ENCODE results near the gene MUC2. TPM values are rescaled to one million over a fixed set of nuclear protein-coding genes. Genes with fewer than 3 reads are reported as not detected.

MUC2 gene
- total RNA-seq, 2 donors from 2014 or later = under 0.01 TPM; not detected in 1

GRCh38 chr11:1041471-1041870 is 33.2 kb upstream of the MUC2 start:
- Histone ChIP-seq H3K27me3 (no peaks in the 10 kb centered on the region), H3K9me3 (no peaks in the 10 kb centered on the region), H3K36me3 (replicated peaks in 1 of 2; ENCODE audit: insufficient read depth in 1 of 2, low read depth in 2 of 2) (no peaks in the 10 kb centered on the region), H3K4me3 (no peak overlapping the region), H3K27ac (peak overlapping the region; percentile 77 to 87 (median 86)), H3K4me1 (peaks cover 64% of the 10 kb centered on the region)
- intact Hi-C loops (cut with DNase I) = no loop called here
- DNase-seq (peak in 3 of 4 donors; percentile 21 to 85 (median 45)), ATAC-seq (peak; percentile 13)
- 36% methylated on average over 8 of the region's 9 CpGs; no CpG with 5 or more reads in 1 of the 2 donors for WGBS, 2 donors
- TF ChIP-seq POLR2A (IDR thresholded peaks at IDR 0.05) (no peak), CTCF (IDR thresholded peaks at IDR 0.05) (no peak)

- intact Hi-C loops (cut with DNase I) = no loop called here
- Histone ChIP-seq H3K27me3 (no peaks in the 10 kb centered on the region), H3K9me3 (no peaks in the 10 kb centered on the region), H3K4me1 (peaks cover 58% of the 10 kb centered on the region), H3K4me3 (no peak overlapping the region), H3K36me3 (replicated peaks in 1 of 2; ENCODE audit: insufficient read depth in 1 of 2, low read depth in 2 of 2) (no peaks in the 10 kb centered on the region), H3K27ac (peak overlapping the region; percentile 77 to 87 (median 86))
- peak; percentile 70 to 88 (median 84) for DNase-seq
- WGBS, 2 donors = 6 to 22% methylated on average over 10 to 18 of the region's 18 CpGs
- peak; percentile 57 for ATAC-seq
- TF ChIP-seq CTCF (IDR thresholded peaks at IDR 0.05) = peak in 2 of 7 experiments; percentile 17 to 34
- peak in 2 of 3 donors; percentile 26 to 45 for TF ChIP-seq POLR2A (IDR thresholded peaks at IDR 0.05)
Measured at GRCh38 chr11:1041936-1042608, 32.6 kb upstream of the MUC2 start.

- Histone ChIP-seq H3K4me1 (peaks cover 52% of the 10 kb centered on the region), H3K27ac (peak overlapping the region; percentile 77 to 87 (median 86)), H3K9me3 (no peaks in the 10 kb centered on the region), H3K4me3 (no peak overlapping the region), H3K36me3 (replicated peaks in 1 of 2; ENCODE audit: insufficient read depth in 1 of 2, low read depth in 2 of 2) (no peaks in the 10 kb centered on the region), H3K27me3 (no peaks in the 10 kb centered on the region)
- 82 to 86% methylated on average over 11 to 19 of the region's 26 CpGs for WGBS, 2 donors
- ATAC-seq (no peak), DNase-seq (peak in 2 of 4 donors; percentile 11 to 16)
- intact Hi-C loops (cut with DNase I) = no loop called here
- TF ChIP-seq POLR2A (IDR thresholded peaks at IDR 0.05) (no peak), CTCF (IDR thresholded peaks at IDR 0.05) (no peak)
Measured at GRCh38 chr11:1042626-1043562, 31.8 kb upstream of the MUC2 start.

GRCh38 chr11:1043563-1044096 is 31.0 kb upstream of the MUC2 start:
- DNase-seq (peak in 3 of 4 donors; percentile 18 to 61 (median 47)), ATAC-seq (no peak)
- Histone ChIP-seq H3K36me3 (replicated peaks in 1 of 2; ENCODE audit: insufficient read depth in 1 of 2, low read depth in 2 of 2) (no peaks in the 10 kb centered on the region), H3K27me3 (no peaks in the 10 kb centered on the region), H3K9me3 (no peaks in the 10 kb centered on the region), H3K4me1 (peaks cover 44% of the 10 kb centered on the region), H3K4me3 (no peak overlapping the region), H3K27ac (peak overlapping the region in 3 of 4 donors; percentile 77 to 87 (median 87))
- TF ChIP-seq POLR2A (IDR thresholded peaks at IDR 0.05) (no peak), CTCF (IDR thresholded peaks at IDR 0.05) (no peak)
- WGBS, 2 donors = 79 to 82% methylated on average over 13 to 18 of the region's 20 CpGs
- intact Hi-C loops (cut with DNase I) = no loop called here
